Measurements from ENCODE around the gene ADAT3.
"Not testable (repeated sequence)": the region's sequence is repeated elsewhere in the genome, so short reads cannot be mapped to it uniquely, and the experiment has no call there.

Gene ADAT3

DNA sequence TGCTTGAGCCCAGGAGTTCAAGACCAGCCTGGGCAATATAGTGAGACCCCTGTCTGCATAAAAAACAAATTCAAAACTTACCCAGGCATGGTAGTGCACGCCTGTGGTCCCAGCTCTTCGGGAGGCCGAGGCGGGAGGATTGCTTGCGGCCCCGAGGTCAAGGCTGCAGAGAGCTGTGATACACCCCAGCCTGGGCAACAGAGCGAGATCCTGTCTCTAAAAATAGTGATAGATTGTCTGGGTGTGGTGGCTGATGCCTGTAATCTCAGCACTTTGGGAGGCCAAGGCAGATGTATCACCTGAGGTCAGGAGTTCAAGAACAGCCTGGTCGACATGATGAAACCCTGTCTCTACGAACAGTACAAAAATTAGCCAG lies 37.9 kb upstream of the ADAT3 start:
- no peak for DNase-seq

DNA sequence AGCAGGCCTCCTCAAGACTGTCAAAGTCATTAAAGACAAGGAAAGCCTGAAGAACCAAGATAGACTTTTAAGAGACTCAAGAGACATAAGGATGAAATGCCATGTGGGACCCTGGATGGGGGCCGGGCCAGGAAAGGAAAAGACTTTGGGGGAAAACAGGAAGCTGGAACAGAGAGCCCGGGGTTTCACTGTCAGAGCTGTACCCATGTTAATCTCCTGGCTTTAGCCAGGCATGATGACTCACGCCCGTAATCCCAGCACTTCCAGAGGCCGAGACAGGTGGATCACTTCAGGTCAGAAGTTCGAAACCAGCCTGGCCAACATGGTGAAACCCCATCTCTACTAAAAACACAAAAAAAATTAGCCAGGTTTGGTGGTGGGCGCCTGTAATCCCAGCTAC lies 36.2 kb upstream of the ADAT3 start:
- DNase-seq: no peak

GRCh38 chr19:1871140-1871597 lies 34.0 kb upstream of the ADAT3 start:
- DNase-seq: no peak

DNA sequence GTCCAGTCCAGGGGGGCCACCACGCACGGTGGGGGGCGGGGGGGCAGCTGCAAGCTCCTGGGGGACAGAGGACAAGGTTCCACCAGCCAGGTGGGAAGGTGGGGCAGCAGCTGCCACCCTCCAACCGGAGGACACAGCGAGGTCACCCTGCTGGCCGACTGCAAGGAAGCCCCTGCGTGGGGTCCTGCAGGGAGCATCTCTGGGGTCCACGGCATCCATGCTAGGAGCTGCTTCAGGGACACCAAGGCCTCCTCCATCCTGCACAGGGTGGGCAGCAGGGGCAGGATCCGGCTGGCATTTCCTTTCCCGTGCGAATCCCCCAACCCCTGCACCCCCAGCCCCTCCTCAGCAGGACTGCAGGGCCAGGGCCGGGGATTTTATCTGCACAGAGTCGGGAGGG lies 33.6 kb upstream of the ADAT3 start:
- no peak for DNase-seq

DNA sequence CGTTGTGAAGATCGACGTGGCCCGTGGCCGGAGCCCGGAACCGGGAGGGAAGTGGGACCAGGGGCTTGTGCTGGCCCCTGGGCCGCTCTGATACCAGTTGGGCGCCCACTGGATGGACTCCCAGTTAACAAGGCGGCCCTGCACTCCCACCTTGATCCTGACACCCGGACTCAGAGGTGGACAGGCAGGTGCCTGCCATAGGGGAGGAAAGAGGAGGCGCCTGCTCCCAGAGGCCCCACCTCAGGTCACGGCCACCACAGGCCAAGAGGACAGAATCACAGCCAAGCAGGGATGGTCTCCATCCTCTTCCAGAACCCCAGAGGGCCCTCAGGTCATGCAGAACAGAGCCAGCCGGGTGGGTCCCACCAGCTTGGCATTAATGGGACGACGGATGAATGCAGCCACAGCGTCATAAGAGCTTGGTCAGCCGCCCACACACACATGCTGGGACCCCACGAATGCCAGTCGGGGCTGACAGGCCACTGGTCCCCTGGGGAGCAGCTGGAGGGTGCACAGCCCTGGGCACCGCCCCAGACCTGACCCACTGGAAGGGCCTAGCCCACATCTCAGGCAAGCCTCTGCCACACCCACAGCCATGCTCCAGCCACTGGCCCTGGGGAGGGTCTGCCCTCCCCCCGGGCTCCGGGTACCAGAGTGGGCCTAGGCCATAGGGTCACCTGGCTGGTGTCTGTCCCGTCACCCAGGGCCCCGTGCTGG lies 32.2 kb upstream of the ADAT3 start:
- DNase-seq: no peak

GRCh38 chr19:1873524-1874473 lies 31.4 kb upstream of the ADAT3 start:
- DNase-seq: no peak

- no peak for DNase-seq
Measured at GRCh38 chr19:1874554-1875185, 30.5 kb upstream of the ADAT3 start.

GRCh38 chr19:1875265-1875645 lies 29.9 kb upstream of the ADAT3 start:
- not testable (repeated sequence) for DNase-seq

GRCh38 chr19:1875646-1876495 lies 29.3 kb upstream of the ADAT3 start:
- peak; percentile 87 to 90 for DNase-seq

- not testable (repeated sequence) for DNase-seq
Measured at GRCh38 chr19:1876496-1877279, 28.5 kb upstream of the ADAT3 start.

DNA sequence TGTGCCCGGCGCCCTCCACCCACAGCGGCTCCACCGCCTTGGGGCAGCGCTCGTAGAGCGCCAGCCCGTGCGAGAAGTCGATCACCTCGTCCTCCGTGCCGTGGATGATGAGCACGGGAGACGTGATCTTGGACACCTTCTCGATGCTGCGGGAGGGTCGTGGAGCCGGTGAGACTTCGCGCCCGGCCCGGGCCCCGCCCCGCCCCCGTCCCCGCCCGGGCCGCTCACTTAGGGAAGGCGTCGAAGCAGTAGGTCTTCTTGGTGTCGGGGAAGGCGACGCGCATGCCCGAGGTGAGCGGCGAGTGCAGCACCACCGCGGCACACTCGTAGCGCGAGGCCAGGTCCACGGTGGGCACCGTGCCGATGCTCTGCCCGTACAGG lies 27.9 kb upstream of the ADAT3 start:
- DNase-seq: not testable (repeated sequence)

GRCh38 chr19:1878583-1878982 lies 26.6 kb upstream of the ADAT3 start:
- not testable (repeated sequence) for DNase-seq

DNA sequence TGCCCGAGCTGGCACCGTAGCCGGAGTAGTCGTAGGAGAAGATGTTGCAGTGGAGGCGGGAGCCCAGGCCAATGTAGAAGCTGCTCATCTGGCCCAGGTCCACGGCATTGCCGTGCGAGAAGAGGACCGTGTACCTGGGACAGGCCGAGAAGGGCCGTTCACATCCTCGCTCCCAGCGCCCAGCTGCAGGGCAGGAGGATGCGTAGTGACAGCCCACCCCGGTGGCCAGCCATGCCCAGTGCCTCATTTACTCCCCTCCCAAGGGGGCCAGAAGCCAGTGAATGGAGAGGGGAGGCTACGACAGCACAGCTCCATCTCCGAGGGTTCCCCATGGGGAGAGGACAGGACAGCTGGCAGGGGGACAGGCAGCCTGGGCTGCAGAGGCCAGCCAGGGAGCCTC lies 25.2 kb upstream of the ADAT3 start:
- not testable (repeated sequence) for DNase-seq

GRCh38 chr19:1880611-1881392 lies 24.4 kb upstream of the ADAT3 start:
- DNase-seq: no peak

DNA sequence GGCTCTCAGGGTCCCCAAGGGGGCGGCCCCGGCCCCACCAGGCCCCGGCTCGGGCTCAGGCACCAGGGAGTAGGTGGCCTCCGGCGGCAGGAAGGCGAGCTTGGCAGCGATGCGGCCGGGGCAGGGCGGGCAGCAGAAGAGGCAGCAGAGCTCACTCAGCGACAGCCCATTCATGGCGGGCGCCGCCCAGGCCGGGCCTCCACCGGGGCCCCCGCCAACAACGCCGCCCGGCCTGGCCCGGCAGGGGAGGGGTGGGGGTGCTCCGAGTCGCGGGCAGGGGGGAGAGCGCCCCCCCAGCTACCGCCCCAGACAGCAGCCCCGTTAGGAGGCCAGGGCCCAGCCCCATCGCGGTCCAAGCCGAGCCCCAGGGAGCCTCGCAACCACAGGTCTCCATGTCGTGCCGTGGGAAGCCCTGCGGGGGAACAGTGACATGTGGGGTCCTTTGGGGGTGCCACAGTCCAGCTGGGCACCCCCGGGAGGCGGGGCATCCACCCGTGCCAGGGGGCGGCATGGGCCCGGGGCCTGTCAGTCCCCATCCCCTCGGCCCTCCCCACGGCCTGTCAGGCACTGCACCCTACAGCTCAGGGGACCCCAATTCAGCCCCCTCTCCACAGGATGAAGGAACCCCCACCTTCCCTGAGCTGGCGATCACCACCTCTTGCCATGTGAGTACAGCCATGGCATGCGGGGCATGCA lies 23.7 kb upstream of the ADAT3 start:
- not testable (repeated sequence) for DNase-seq

GRCh38 chr19:1882089-1882785 lies 23.0 kb upstream of the ADAT3 start:
- peak; percentile 68 to 77 for DNase-seq

DNA sequence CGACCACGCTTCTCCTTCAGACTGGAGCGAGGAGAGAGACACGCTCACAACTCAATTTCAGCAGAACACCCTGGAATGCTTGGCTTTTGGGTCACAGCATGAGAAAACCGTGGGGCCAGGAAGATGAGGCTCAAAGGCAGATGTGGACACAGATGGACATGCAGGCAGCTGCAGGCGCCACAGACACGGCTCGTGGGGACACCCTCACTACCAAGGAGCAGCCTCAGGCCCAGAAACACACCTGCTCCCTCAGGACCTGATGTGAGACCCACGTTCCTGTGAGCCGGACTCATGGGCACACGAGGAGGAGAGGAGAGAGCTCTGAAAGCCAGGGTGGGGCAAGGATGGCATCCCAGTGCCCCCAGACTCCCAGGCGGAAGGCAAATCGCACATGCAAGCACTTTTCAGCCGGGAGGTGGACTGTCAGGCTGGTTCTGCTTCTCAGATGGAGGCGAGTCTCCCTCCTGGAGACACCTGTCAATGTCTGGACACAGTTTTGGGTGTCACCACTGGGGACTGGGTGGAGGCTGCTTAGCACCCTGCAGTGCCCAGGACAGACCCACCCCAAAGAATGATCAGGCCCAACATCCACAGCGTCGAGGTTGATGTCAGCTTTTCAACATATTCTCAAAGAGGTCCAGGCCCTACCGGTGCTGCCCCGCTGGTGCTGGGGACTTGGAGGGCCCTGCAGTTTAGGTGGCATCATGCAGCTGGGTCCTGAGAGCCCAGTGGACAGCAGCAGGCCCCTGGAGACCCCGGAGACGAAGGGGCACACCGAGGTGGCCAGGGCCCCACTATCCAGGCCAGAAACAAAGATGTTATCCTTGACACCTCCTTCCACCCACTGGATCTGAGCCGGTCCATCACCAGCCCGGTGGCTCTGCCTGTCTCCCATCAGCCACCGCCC lies 22.2 kb upstream of the ADAT3 start:
- no peak for DNase-seq

GRCh38 chr19:1883784-1884183 lies 21.4 kb upstream of the ADAT3 start:
- DNase-seq: peak in 1 of 2 experiments; percentile 31

Data from activated CD4-positive, alpha-beta T cell treated with anti-CD3 and anti-CD28 coated beads, Interleukin-2, amount 50 U/mL, for 48 hours (primary cell).